Right hindlimb (tissue), 1 donor: Measurements from ENCODE around the gene CEP250.
"Not testable (repeated sequence)": the region's sequence is repeated elsewhere in the genome, so short reads cannot be mapped to it uniquely, and the experiment has no call there.

Experiments used
- DNase-seq: peaks from one replicate; pipeline ENCODE4 v3.0.0-alpha.2; 2018

Gene CEP250

DNA sequence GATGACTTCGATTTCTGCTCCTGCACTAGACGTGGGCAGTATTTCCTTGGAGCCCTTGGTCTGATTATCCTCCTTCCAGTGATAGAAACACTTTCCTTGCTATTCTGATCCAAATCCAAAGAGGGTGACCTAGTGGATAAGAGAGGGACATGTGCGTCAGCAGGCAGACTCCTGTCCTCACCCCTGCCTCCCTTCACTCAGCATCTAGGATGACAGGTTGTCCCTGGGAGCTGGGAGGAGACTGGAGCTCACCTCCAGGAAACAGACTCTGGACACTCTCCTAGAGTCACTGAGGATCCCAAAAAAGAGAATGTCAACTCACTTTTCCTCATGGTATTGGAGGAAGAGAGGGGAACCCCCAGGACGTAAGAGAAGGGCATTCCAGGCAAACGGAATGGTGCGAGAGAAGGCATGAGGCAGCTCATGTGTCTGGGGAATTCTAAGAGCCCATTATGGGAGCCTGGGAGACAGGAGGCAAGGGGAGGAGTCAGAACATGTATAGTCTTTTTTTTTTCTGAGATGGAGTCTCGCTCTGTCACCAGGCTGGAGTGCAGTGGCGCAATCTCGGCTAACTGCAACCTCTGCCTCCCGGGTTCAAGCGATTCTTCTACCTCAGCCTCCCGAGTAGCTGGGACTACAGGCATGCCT, 71.8 kb downstream of the CEP250 start:
- DNase-seq: no peak

DNA sequence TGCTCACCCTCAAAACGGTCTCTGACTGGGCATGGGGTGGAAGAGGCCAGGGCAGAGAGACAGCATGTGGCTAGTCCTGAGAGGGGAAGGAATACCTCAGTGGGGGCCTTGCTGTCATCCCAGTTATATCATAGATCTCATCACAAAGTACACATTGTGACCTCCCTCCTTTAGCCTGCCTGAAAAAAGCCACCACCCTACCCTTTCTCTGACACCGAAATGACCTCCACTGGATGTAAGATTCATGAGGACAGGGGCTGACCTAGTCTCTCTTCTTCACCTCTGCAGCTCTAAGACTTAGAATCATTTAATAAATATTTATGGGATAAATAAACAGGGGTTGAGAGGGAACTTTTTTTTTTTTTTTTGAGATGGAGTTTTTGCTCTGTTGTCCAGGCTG, 74.2 kb downstream of the CEP250 start, which contains the start of gene C20orf173:
Gene C20orf173, minus strand, starts transcription at position 101 of the 400 bp plus-strand sequence. CDS start 279 bp downstream, outside the sequence.
- DNase-seq: no peak

DNA sequence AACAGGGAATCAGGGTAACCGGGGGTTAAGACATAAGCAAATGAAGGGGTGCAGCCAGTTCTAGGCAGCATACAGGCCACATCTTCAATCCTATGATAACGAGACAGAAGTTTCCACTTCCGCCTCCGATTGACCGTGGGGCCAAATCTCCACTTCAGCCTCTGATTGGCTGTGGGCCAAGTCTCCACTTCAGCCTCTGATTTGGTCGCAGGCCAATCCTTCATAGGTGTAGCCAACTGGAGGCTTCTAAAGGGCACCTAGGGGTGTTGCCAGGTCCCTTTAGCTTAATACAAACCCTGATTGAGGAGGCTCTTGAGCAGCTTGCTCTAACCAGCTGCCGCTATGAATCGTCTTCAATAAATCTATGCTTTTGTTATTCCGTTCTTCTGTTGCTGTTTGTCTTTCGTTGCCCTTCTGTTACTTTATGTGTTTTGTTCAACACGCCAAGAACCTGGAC, 84.4 kb downstream of the CEP250 start:
- no peak for DNase-seq

DNA sequence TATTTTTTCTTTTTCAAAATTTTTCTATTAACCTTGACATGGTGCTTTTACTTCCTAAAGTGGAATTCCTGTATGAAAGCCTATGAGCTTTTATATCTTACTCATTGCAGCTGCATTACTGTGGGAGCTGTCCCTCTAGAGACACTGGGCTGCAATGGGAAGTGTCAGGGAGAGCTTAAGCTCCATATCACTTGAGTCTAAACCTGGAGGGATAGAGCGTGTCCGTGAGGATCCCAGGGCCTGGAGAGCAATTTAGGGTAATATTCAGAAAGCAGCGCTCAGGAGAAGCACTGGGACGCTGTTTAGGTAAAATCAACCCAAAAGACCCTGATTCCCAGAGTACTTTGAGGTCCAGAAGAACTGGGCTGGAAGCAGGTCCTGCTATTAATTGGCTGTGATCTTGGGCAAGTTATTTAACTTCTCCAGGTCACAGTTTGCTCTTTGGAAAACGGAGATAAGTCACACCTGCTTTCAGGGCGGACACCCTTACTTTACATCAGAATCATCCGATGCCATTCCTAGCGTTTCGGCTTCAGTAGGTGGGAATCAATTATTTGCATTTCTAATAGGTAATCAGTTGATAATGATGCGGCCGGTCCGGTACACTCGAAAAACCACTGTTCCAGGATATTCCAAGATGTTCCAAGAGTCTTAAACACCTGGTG, 85.9 kb downstream of the CEP250 start:
- DNase-seq: no peak

DNA sequence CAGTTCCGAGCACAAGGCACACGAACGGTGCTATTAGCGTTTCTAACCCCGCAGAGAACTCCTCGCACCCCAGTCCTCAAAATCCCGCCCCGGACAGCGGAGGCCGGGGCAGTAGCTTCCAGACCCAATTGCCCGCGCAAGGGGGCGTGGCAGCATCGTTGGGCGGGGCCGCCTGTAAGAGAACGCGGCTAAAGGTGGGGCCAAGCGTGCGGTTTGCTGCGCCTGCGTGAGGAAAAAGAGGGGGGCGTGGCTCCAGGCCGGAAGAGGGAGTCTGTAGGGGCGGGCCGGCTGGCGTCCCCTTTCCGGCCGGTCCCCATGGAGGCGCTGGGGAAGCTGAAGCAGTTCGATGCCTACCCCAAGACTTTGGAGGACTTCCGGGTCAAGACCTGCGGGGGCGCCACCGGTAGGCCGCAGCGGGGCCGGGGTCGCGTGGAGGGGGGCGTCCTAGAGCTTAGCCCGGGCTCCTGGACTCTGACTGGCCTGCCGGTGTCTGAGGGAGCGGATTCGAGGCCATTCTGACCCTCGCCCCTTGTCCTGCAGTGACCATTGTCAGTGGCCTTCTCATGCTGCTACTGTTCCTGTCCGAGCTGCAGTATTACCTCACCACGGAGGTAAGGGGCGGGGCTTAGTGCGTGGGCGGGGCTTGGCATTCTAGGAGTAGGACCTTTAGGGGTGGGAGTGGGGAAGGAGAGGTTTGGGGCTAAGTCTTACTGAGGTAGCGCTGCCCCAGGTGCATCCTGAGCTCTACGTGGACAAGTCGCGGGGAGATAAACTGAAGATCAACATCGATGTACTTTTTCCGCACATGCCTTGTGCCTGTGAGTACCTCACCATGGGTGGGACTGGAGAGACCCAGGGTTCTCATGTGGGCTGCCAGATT, 86.6 kb downstream of the CEP250 start, which contains the start of gene ERGIC3:
Gene ERGIC3, plus strand, starts transcription at position 296 of the 880 bp plus-strand sequence. Its CDS starts 20 bp downstream, at position 316.
- DNase-seq: peak; percentile 98

DNA sequence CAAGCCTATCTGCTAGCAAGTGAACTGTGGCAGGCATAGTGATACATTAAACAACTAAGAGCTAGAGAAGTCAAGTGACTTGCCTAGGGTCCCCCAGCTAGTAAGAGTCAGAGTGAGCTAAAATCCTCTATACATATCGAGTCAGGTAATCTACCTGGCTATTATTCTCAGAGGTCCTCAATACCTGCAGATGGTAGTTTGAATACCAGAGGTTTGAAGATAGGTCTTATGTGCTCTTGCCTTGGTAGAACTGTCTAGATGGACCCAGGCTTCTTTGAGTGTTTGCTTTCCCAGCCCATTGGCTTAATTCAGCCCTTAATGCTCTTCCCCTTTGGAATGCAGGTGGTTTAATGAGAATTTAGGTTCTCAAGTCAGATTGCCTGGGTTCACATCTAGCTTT, 87.6 kb downstream of the CEP250 start:
- no peak for DNase-seq

DNA sequence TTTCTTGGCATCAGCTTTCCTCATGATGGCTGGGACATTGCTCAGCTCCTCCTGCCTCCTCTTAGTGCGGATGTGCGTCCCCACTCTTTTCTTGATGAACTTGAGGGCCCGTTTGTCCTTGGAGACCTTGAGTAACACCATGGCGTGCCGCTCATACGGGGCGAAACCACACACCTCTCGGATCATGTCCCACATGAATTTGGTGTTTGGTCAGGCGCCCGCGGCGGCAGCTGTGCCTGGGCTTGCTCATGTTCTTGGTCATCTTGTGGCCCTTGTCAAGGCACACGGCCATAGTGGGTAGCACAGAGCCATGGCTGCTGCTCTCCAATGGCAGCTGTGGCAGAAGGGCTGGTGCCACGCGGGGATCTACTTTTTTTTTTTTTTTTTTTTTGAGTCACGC, 89.0 kb downstream of the CEP250 start:
- no peak for DNase-seq

DNA sequence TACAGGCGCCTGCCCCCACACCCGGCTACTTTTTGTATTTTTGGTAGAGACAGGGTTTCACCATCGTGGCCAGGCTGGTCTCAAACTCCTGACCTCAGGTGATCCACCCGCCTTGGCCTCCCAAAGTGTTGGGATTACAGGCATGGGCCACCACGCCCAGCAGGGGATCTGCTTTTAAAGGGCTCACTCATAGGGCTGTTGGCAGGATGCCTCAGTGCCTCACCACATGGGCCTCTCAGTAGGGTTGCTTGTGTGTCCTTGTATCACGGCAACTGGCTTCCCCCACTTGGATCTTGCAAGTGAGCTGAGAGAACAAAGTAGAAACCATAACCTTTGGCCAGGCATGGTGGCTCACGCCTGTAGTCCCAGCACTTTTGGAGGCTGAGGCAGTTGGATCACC, 89.5 kb downstream of the CEP250 start:
- not testable (repeated sequence) for DNase-seq

DNA sequence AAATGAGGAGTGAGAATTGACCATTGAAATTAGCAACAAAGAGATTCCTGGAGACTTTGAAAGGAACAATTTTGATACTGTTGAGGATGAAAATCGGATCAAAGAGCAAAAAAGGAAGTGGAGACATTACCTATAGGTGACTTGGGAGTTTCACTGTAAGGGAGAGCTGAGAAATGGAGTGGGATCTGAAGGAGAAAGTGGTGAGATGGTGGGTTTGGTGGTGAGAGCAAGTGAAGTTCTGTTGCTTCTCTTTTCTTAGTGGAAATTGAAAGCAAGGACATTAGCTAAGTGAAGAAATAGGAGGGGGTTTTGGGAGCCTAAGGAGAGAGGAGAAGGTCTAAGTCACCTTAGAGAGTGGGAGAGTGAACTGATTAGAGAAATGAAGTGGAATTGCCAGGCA, 90.7 kb downstream of the CEP250 start:
- DNase-seq: no peak

DNA sequence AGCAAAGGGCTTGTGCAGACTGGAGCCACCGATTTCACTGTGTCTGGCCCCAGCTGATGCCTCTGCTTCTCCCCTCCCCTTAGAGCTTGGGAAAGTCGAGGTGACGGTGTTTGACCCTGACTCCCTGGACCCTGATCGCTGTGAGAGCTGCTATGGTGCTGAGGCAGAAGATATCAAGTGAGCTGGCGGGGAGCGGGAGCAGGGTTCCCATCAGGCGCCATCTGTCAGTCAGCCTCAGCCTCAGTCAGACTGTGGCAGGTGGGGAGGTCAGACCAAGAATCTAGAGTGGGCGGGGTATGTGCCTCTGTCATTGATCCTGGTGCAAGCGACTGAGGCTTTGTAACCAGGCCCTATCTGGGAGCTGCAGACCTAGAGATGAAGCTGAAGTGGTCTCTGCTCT, 91.9 kb downstream of the CEP250 start:
- DNase-seq: no peak

DNA sequence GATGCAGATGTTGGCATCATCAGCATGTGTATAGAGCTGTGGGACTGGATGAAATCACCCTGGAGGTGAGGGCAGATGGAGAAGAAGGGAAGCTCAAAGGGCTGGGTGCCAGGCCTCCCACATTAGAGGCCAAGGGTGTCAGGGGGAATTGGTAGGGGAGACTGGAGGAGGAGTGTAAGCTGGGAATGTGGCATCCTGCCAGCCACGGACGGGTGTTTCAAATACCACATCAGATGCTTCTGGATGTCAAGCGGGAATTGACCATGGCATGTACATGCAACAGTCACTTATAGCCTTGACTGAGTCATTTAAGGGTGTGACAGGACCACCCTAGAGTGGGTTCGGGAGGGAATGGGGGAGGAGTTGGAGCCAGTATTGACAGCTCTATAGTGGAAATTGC, 96.1 kb downstream of the CEP250 start:
- no peak for DNase-seq

DNA sequence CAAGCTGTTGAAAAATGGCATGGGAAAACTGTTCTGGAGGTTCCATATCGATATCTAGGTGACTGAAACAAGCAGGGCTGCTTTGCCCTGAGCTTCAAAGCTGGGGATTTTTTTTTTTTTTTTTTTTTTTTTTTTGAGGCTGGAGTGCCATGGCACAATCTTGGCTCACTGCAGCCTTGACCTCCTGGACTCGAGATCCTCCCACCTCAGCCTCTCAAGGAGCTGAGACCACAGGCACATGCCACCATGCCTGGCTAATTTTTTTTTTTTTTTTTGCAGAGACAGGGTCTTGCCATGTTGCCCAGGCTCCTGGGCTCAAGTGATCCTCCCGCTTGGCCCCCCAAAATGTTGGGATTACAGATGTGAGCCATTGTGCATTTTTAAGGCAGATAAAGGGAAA, 97.5 kb downstream of the CEP250 start:
- DNase-seq: no peak

DNA sequence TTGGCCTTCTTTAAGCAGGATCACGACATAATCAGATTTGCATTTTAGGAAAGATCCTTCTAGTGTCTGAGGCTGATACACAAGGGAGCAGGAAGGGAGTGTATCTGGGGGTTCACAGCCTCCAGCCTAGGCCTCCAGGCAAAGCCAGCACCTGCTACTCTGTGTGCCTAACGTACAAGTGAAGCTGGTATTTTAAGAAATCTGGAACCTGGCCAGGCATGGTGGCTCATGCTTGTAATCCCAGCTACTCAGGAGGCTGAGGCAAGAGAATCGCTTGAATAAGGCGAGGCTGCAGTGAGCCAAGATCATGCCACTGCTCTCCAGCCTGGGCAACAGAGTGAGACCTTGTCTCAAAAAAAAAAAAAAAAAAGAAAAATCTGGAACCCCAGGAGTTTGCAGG, 100.1 kb downstream of the CEP250 start:
- not testable (repeated sequence) for DNase-seq

DNA sequence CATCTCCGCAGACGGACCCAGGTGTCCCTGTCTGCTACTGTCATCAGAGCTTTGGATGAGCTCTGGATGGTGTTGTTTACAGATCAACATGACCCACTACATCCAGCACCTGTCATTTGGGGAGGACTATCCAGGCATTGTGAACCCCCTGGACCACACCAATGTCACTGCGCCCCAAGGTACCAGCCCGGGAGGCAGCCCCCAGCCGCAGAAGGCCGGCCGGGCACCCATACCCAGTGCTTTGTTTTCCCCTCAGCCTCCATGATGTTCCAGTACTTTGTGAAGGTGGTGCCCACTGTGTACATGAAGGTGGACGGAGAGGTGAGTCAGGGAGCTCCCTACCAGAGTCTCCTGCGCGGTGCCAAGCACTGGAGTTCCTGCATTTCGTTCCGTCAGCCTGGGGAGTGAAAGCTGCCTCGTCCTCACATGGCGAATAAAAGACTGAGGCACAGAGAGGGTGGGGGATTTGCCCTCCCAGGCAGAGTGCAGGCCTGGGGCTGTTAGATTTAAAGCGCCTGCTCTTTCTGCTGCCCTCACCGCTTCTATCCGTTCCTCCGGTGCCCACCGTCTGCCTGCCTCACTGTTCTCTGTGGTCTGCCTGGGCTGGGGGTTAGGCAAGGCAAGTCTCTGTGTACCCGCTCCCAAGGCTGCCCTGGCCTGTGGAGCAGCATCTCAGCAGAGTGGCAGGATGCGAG, 100.7 kb downstream of the CEP250 start:
- DNase-seq: no peak

DNA sequence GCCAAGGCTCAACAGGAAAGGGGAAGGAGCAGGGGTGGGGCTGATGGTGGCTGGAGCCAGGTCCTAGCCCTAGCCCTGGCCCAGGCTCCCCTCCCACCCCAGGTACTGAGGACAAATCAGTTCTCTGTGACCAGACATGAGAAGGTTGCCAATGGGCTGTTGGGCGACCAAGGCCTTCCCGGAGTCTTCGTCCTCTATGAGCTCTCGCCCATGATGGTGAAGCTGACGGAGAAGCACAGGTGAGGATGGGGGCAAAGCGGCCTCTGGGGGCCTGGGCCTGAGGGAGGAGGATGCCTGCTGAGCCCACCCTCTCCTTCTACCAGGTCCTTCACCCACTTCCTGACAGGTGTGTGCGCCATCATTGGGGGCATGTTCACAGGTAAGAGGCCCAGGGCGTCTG, 101.5 kb downstream of the CEP250 start:
- DNase-seq: no peak

DNA sequence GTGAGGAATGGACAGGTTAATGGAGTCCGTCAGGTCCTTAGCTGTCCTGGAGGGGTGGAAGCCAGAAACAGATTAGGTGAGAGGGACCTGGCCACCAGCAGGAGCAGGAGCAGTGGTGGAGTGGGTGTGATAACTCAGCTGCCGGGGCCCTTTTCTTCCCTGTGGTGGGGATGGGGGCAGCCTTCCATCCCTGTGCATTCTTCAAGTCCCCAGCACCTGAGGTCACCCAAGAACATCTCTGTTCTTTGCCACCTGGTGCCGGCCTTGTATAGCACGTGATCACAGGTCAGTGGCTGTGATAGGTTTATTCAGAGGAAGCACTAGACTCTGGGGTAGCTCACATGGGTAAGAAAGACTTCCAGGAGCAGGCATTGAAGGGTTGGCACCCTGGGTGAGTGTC, 103.1 kb downstream of the CEP250 start:
- DNase-seq: no peak

DNA sequence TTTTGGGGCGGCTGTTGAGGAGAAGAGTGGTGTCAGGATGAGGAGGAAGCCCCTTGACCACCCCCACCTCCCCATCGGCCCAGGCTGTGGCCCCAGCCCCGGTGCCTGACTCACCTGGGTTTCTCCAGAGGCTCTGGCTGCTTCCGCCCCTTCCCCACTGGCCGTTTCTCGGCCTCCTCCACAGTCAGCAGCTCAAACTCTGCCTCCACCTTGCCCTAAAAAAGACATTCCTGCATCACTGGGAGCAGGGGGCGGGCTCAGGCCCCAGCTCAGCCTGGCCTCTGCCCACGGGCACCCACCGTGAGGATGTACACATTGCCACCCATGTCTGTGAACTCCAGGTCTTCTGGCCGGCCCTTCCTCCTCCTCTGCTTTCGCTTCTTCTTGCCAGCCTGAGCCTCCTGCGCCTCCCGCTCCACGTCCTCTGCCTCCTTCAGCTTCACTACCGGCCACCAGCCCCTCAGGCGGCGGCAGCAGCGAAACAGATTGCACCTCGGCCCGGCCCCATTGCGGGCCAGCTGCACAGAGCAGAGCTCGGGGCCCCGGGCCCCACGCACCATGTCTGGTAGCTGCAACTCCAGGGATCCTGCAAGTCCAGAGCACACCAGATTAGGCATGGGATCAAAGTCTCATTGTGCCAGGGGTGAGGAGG, 103.8 kb downstream of the CEP250 start:
- DNase-seq: no peak

DNA sequence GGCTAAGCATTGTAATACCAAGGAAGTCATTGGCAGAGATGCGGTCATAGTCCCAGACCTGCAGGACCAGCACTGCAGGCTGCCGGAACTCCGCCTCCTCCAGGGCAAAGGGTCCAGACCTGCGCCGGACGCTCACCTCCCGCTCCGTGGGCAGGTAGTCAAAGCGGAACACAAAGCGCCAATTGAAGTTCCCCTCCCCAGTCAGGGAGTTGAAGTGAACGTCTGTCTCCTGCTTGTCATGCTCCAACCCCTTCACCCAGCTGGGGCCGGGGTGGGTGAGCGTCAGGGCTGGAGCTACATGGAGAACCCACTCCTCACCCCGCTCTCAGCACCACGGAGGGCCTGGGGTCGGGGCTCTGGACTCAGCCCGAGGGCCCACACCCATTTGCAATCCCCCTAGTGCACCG, 104.7 kb downstream of the CEP250 start:
- DNase-seq: no peak

DNA sequence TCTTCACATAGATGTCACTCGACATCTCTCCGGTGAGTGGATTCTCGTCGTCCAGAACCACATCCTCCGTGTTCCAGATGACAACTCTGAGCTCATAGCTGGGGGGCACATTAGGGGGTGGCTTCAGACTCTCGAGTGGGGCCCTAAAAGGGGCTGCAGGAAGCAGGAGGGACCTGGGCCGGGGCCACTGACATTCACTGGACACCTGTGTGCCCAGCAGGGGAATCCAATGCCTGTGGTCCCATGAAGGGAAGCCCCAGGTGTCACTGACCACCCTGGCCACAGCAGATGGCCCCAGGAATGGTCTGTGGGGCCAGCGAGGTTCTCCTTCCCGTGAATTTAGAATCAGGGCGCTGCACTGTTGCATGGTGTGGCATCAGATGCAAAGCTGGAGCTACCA, 105.1 kb downstream of the CEP250 start:
- no peak for DNase-seq

DNA sequence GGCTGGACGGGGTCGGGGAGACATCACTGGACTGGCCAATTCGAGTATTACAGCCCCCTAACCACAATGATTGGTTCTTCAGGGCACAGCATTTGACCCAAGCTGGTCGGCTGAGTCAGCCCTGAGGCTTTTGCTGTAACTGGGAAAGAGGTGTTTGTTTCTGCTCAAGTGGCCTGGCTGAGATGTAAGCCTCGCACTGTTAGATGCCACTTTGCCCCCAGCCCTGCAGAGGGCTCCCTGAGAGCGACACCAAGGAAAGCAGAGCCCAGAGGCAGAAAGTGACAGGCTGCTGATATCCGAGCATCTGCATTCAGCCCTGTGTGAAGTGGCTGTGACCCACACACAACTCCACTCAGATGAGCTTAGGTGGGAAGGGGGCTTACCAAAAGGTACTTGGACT, 105.9 kb downstream of the CEP250 start:
- no peak for DNase-seq

DNA sequence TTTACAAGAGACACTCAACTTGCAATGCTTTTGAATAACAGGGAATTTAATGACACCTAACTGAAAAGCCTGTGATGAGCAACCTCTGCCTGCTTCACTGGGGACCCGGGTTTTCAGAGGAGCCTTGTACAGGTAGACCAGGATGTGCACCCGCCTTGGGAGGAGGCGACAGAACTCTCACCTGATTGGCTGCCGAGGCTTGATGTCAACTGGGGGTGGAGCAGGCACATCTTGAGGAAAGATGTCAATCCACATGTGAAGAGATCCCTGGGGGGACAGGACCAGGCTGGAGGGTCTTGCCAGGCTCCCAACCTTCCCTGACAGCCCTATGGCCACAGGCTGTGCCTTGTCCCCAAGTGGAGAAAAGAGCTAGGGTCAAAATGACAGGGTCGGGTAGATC, 106.3 kb downstream of the CEP250 start:
- DNase-seq: no peak

DNA sequence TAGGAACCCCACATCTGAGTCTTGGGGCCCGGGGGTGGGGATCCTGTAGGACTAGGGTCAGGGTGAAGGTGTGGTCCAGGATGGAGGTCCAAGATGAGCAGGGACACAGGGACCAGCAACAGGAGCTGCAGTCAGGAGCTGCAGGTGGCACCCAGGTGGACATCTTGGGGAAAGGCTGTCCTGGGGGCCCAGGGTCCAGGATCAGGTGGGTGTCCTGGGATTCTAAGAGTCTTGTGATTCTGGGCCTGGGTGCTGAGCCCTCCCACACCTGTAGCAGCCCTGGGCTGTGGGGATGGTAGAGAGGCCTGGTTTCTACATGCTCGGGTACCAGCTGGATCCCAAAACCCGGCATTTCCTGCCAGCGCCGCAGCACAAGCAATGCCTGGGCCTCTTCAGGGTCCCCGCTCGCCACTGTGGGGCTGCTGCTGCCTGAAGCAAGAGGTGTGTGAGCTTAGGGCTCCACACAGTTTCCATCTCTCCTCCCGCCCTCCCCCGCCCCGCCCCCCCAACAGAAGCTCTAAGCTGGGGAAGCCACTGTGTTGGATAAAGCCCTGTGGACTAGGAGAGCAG, 107.2 kb downstream of the CEP250 start:
- no peak for DNase-seq
